ENCODE measurements around the gene ADAMTS2.

Gene ADAMTS2

GRCh38 chr5:179343719-179344430 is 1.4 kb downstream of the ADAMTS2 start:
- DNase-seq, result peak in 1 of 2 donors; percentile 58

- no peak for DNase-seq
Observed at GRCh38 chr5:179343021-179343718, 2.1 kb downstream of the ADAMTS2 start.

GRCh38 chr5:179342577-179342976 is 2.7 kb downstream of the ADAMTS2 start:
- DNase-seq, result no peak

- DNase-seq, result no peak
Observed at GRCh38 chr5:179340465-179340864, 4.8 kb downstream of the ADAMTS2 start.

GRCh38 chr5:179339996-179340395 is 5.3 kb downstream of the ADAMTS2 start:
- no peak for DNase-seq

- no peak for DNase-seq
Observed at GRCh38 chr5:179339081-179339480, 6.2 kb downstream of the ADAMTS2 start.

GRCh38 chr5:179337796-179338676 is 7.2 kb downstream of the ADAMTS2 start:
- DNase-seq, result no peak

GRCh38 chr5:179336871-179337795 is 8.1 kb downstream of the ADAMTS2 start:
- DNase-seq, result no peak

GRCh38 chr5:179336126-179336870 is 9.0 kb downstream of the ADAMTS2 start:
- no peak for DNase-seq

GRCh38 chr5:179333796-179334761 is 11.2 kb downstream of the ADAMTS2 start:
- no peak for DNase-seq

GRCh38 chr5:179332741-179333290 is 12.4 kb downstream of the ADAMTS2 start:
- no peak for DNase-seq

GRCh38 chr5:179331591-179332375 is 13.5 kb downstream of the ADAMTS2 start:
- DNase-seq, result no peak

- no peak for DNase-seq
Observed at GRCh38 chr5:179330186-179330900, 14.9 kb downstream of the ADAMTS2 start.

- DNase-seq, result no peak
Observed at GRCh38 chr5:179328291-179328690, 17.0 kb downstream of the ADAMTS2 start.

GRCh38 chr5:179327021-179327735 is 18.1 kb downstream of the ADAMTS2 start:
- DNase-seq, result no peak

- DNase-seq, result no peak
Observed at GRCh38 chr5:179326122-179326927, 18.9 kb downstream of the ADAMTS2 start.
